Hair follicle dermal papilla cell (primary cell): ENCODE data around the gene KCTD16. TPM values are rescaled to one million over a fixed set of nuclear protein-coding genes. Genes with fewer than 3 reads are reported as not detected.

Experiments
- small RNA-seq: library from RNA; depleted of rRNA; stranded (forward); fragments of <200 nt; gene quantifications from one replicate; pipeline ENCODE3, GENCODE V24; 2012
- total RNA-seq: library from RNA; depleted of rRNA; stranded (reverse); fragments of >200 nt; gene quantifications from 2 replicates; pipeline ENCODE4 v1.2.3, GENCODE V29; 2012

KCTD16 gene
- 0.24 and 0.49 TPM in 2 replicates for total RNA-seq

GRCh38 chr5:144170276-144171024 lies at the start of gene KCTD16, which contains the start of gene YIPF5:
KCTD16 (plus strand) TSS chr5:144170873.
YIPF5 (minus strand) TSS chr5:144170659; CDS start chr5:144169955, 704 bp downstream.

Small RNA genes within 50 kb of the gene (small RNA-seq; reads per million reads assigned to genes)
- gene CKS1BP5 = not detected
- gene RN7SL87P = not detected

Other genes with a start within 250 kb of the KCTD16 start
- gene YIPF5, start 214 bp upstream of the KCTD16 start, total RNA-seq = 134 and 146 TPM in 2 replicates